ENCODE results near the gene NTN1.
"Not testable (repeated sequence)": the region's sequence is repeated elsewhere in the genome, so short reads cannot be mapped to it uniquely, and the experiment has no call there.

NTN1 gene

DNA sequence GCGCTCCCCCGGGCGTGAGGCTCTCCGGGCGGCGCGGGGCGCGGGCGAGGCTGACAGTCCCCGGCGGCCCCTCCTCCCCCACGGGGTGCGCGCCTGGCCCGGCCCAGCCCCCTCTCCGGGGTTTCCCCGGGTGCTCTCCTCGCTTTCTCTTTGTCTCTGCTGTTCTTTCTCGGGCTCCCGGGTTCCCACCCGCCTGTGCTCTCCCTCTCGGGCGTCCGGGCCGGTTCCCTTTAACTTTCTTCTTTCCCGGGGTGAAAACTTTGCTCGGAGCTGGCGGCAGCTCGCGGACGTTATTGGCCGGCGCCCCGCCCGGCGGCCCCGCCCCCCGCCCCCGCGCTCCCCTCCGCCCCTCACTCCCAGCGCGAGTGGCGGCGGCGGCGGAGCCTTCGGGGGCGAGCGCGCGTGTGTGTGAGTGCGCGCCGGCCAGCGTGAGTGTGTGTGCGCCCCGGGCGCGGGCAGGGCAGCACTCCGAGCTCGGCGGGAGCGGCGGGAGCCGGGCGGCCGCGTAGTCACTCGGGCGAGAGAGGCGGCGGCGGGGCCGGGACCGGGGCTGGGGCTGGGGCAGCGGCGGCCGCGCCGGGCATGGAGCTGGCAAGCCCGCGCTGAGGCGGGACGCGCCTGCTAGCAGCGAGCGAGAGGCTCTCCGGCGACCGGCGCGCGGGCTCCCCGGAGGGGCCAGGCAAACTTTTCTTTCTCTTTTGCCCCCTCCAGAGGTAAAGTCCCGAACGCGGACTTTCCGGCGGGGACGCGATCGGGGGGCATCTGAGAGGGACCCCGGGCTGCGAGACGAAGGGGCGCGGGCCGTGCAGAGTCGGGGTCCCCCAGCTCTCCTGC, at the start of gene NTN1:
Gene NTN1 (plus strand): TSS at position 353 of the 834 bp plus-strand sequence. CDS start 864 bp downstream, outside the sequence.
- TF ChIP-seq, protein P1, sequence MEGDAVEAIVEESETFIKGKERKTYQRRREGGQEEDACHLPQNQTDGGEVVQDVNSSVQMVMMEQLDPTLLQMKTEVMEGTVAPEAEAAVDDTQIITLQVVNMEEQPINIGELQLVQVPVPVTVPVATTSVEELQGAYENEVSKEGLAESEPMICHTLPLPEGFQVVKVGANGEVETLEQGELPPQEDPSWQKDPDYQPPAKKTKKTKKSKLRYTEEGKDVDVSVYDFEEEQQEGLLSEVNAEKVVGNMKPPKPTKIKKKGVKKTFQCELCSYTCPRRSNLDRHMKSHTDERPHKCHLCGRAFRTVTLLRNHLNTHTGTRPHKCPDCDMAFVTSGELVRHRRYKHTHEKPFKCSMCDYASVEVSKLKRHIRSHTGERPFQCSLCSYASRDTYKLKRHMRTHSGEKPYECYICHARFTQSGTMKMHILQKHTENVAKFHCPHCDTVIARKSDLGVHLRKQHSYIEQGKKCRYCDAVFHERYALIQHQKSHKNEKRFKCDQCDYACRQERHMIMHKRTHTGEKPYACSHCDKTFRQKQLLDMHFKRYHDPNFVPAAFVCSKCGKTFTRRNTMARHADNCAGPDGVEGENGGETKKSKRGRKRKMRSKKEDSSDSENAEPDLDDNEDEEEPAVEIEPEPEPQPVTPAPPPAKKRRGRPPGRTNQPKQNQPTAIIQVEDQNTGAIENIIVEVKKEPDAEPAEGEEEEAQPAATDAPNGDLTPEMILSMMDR (IDR thresholded peaks at IDR 0.05; ENCODE audit: extremely low read depth, missing control alignments): no peak
- peak; percentile 93 for DNase-seq (ENCODE audit: low spot score)

GRCh38 chr17:8975091-8975725, 46.1 kb upstream of the NTN1 start:
- no peak for DNase-seq (ENCODE audit: low spot score)
- TF ChIP-seq, protein P1 (IDR thresholded peaks at IDR 0.05; ENCODE audit: extremely low read depth, missing control alignments): no peak

DNA sequence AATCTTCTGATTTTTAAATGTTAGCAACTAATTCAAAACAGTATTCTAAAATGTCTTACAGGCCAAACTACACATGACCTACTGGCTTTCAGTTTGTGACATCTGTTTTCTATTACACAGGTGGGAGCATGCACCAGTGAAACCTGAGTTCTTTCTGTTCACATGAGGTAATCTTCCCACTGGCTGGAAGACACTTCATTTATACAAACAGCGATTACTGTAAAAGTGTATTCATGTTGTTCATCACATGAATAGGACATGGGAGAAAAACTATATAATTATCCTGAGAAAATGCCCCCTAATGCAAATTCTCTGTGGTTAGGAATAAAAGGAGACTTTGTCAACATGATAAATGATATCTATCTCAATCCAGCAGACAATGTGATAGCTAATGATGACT, 44.7 kb upstream of the NTN1 start:
- TF ChIP-seq, protein P1 (IDR thresholded peaks at IDR 0.05; ENCODE audit: extremely low read depth, missing control alignments): no peak
- peak; percentile 52 for DNase-seq (ENCODE audit: low spot score)

GRCh38 chr17:8979715-8980114, 41.6 kb upstream of the NTN1 start:
- DNase-seq (ENCODE audit: low spot score): no peak
- TF ChIP-seq, protein P1 (IDR thresholded peaks at IDR 0.05; ENCODE audit: extremely low read depth, missing control alignments): no peak

DNA sequence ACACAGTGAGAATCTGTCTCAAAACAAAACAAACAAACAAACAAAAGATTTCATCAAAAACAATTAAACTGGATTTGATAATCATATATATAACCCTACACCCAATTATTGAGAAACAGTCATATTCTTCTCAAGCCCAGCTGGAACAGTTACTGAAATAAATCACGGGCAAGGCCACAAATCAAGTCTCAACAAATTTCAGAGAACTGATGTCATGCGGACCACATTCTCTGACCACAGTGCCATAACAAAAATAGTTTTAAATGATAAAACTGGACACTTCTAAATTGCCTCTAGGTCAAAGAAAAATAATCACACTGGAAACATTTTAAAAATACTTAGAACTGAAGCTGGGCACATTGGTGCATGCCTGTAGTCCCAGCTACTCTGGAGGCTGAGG, 39.9 kb upstream of the NTN1 start:
- TF ChIP-seq, protein P1 (IDR thresholded peaks at IDR 0.05; ENCODE audit: extremely low read depth, missing control alignments): no peak
- DNase-seq (ENCODE audit: low spot score): no peak

DNA sequence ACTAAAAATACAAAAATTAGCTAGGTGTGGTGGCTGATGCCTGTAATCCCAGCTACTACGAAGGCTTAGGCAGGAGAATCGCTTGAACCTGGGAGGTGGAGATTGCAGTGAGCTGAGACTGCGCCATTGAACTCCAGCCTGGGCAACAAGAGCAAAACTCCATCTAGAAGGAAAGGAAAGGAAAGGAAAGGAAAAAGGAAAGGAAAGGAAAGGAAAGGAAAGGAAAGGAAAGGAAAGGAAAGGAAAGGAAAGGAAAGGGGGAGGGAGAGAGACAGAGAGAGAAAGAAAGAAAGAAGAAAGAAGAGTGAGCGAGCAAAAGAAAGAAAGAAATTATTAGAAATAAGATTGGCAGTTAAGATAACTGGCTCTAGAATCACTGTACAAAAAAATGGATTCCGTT, 37.1 kb upstream of the NTN1 start:
- DNase-seq (ENCODE audit: low spot score): not testable (repeated sequence)

- TF ChIP-seq, protein P1 (IDR thresholded peaks at IDR 0.05; ENCODE audit: extremely low read depth, missing control alignments): no peak
- no peak for DNase-seq (ENCODE audit: low spot score)
Observed at GRCh38 chr17:8985054-8985701, 36.1 kb upstream of the NTN1 start.

All from GM20000 (cell line).